ENCODE data around the gene TCF7.

TCF7 gene

GRCh38 chr5:134162592-134162991 is 48.1 kb downstream of the TCF7 start:
- no peak for DNase-seq (ENCODE audit: low read depth in 1 of 2, low spot score in 1 of 2)
- no peak overlapping the region for H3K27ac ChIP-seq (replicated peaks)
- TF ChIP-seq SPI1 (IDR thresholded peaks at IDR 0.05; ENCODE audit: borderline replicate concordance, low read depth) (no peak), POLR2AphosphoS5 (IDR thresholded peaks at IDR 0.05; ENCODE audit: low read depth) (no peak), GABPA (IDR thresholded peaks at IDR 0.05; ENCODE audit: low read depth) (no peak), CTCF (IDR thresholded peaks at IDR 0.05; ENCODE audit: insufficient read depth, low read length) (no peak), REST (IDR thresholded peaks at IDR 0.05; ENCODE audit: insufficient replicate concordance, low read depth) (no peak)
- no peaks in the 10 kb centered on the region for H3K27me3 ChIP-seq (ENCODE audit: insufficient read depth, poor library complexity, severe bottlenecking)
- H3K4me3 ChIP-seq (replicated peaks; ENCODE audit: insufficient read depth, low read length) = no peak overlapping the region

GRCh38 chr5:134171972-134172371 is 57.5 kb downstream of the TCF7 start:
- Histone ChIP-seq H3K27me3 (ENCODE audit: insufficient read depth, poor library complexity, severe bottlenecking) (no peaks in the 10 kb centered on the region), H3K4me3 (replicated peaks; ENCODE audit: insufficient read depth, low read length) (no peak overlapping the region), H3K27ac (replicated peaks) (no peak overlapping the region)
- DNase-seq (ENCODE audit: low read depth in 1 of 2, low spot score in 1 of 2) = no peak
- TF ChIP-seq CTCF (IDR thresholded peaks at IDR 0.05; ENCODE audit: insufficient read depth, low read length) = no peak
- TF ChIP-seq POLR2AphosphoS5 (IDR thresholded peaks at IDR 0.05; ENCODE audit: low read depth) = no peak
- no peak for TF ChIP-seq REST (IDR thresholded peaks at IDR 0.05; ENCODE audit: insufficient replicate concordance, low read depth)

- peak overlapping the region; percentile 97 for H3K27ac ChIP-seq (replicated peaks)
- peak overlapping the region; percentile 71 for H3K4me3 ChIP-seq (replicated peaks; ENCODE audit: insufficient read depth, low read length)
- TF ChIP-seq POLR2AphosphoS5 (IDR thresholded peaks at IDR 0.05; ENCODE audit: low read depth) = no peak
- no peak for TF ChIP-seq REST (IDR thresholded peaks at IDR 0.05; ENCODE audit: insufficient replicate concordance, low read depth)
- TF ChIP-seq GABPA (IDR thresholded peaks at IDR 0.05; ENCODE audit: low read depth) = no peak
- no peaks in the 10 kb centered on the region for H3K27me3 ChIP-seq (ENCODE audit: insufficient read depth, poor library complexity, severe bottlenecking)
- DNase-seq (ENCODE audit: low read depth in 1 of 2, low spot score in 1 of 2) = no peak
Observed at GRCh38 chr5:134174841-134175839, 60.7 kb downstream of the TCF7 start.

All from HL-60 (cell line).